ENCODE measurements around the gene REEP3.
"Not testable (repeated sequence)": the region's sequence is repeated elsewhere in the genome, so short reads cannot be mapped to it uniquely, and the experiment has no call there.

Gene REEP3

DNA sequence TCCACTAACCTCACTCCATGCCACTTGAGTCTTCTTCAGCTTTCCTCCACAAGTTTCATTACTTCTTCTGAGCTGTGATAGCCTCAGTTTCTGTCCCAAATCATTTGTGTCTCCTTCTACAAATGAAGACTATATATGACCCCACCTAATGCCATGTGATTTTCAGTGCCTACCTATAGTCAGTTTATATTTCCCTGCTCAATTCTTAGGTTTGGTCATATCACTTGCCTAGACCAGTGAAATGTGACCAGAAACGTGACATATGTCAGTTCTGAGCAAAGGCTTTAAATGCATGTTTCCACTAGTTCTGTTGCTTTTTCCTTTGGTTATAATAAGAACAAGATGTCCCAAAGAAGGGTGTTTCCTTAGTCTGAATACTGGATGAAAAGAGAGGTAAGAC lies 24.6 kb upstream of the REEP3 start:
- no peak for ATAC-seq
- TF ChIP-seq ZNF565 (CRISPR knock-in tag; conservative IDR thresholded peaks at IDR 0.05; ENCODE audit: low read depth) = no peak
- TF ChIP-seq POU6F1 (CRISPR knock-in tag; IDR thresholded peaks at IDR 0.05; ENCODE audit: borderline replicate concordance, low read depth) = no peak
- no peak for TF ChIP-seq GLIS3 (CRISPR knock-in tag; IDR thresholded peaks at IDR 0.05)
- TF ChIP-seq ZFP30 (CRISPR knock-in tag; IDR thresholded peaks at IDR 0.05) = no peak
- TF ChIP-seq ZNF70 (CRISPR knock-in tag; IDR thresholded peaks at IDR 0.05) = no peak
- TF ChIP-seq ESRRG (CRISPR knock-in tag; IDR thresholded peaks at IDR 0.05) = no peak
- no peak for TF ChIP-seq ZNF8 (CRISPR knock-in tag; IDR thresholded peaks at IDR 0.05)
- TF ChIP-seq ARNTL (CRISPR knock-in tag; IDR thresholded peaks at IDR 0.05; ENCODE audit: borderline replicate concordance, low read depth) = no peak
- no peak for TF ChIP-seq ZFP3 (CRISPR knock-in tag; IDR thresholded peaks at IDR 0.05)
- TF ChIP-seq SNAI2 (CRISPR knock-in tag; IDR thresholded peaks at IDR 0.05) = no peak
- TF ChIP-seq CSRNP3 (CRISPR knock-in tag; IDR thresholded peaks at IDR 0.05) = no peak
- TF ChIP-seq PPARA (CRISPR knock-in tag; IDR thresholded peaks at IDR 0.05; ENCODE audit: borderline replicate concordance) = no peak
- TF ChIP-seq TCF4 (CRISPR knock-in tag; IDR thresholded peaks at IDR 0.05; ENCODE audit: borderline replicate concordance) = no peak
- TF ChIP-seq, protein P1, sequence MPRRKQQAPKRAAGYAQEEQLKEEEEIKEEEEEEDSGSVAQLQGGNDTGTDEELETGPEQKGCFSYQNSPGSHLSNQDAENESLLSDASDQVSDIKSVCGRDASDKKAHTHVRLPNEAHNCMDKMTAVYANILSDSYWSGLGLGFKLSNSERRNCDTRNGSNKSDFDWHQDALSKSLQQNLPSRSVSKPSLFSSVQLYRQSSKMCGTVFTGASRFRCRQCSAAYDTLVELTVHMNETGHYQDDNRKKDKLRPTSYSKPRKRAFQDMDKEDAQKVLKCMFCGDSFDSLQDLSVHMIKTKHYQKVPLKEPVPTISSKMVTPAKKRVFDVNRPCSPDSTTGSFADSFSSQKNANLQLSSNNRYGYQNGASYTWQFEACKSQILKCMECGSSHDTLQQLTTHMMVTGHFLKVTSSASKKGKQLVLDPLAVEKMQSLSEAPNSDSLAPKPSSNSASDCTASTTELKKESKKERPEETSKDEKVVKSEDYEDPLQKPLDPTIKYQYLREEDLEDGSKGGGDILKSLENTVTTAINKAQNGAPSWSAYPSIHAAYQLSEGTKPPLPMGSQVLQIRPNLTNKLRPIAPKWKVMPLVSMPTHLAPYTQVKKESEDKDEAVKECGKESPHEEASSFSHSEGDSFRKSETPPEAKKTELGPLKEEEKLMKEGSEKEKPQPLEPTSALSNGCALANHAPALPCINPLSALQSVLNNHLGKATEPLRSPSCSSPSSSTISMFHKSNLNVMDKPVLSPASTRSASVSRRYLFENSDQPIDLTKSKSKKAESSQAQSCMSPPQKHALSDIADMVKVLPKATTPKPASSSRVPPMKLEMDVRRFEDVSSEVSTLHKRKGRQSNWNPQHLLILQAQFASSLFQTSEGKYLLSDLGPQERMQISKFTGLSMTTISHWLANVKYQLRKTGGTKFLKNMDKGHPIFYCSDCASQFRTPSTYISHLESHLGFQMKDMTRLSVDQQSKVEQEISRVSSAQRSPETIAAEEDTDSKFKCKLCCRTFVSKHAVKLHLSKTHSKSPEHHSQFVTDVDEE (CRISPR knock-in tag; IDR thresholded peaks at IDR 0.05) = no peak
- TF ChIP-seq ISL1 (CRISPR knock-in tag; IDR thresholded peaks at IDR 0.05) = no peak
- TF ChIP-seq TOX (CRISPR knock-in tag; IDR thresholded peaks at IDR 0.05; ENCODE audit: borderline replicate concordance) = no peak
- no peak for TF ChIP-seq ZC3H10 (CRISPR knock-in tag; IDR thresholded peaks at IDR 0.05)
- TF ChIP-seq, protein P2, sequence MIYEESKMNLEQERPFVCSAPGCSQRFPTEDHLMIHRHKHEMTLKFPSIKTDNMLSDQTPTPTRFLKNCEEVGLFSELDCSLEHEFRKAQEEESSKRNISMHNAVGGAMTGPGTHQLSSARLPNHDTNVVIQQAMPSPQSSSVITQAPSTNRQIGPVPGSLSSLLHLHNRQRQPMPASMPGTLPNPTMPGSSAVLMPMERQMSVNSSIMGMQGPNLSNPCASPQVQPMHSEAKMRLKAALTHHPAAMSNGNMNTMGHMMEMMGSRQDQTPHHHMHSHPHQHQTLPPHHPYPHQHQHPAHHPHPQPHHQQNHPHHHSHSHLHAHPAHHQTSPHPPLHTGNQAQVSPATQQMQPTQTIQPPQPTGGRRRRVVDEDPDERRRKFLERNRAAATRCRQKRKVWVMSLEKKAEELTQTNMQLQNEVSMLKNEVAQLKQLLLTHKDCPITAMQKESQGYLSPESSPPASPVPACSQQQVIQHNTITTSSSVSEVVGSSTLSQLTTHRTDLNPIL (CRISPR knock-in tag; IDR thresholded peaks at IDR 0.05; ENCODE audit: low read depth) = no peak
- TF ChIP-seq CSDC2 (CRISPR knock-in tag; IDR thresholded peaks at IDR 0.05) = no peak
- no peak for TF ChIP-seq RARB (CRISPR knock-in tag; IDR thresholded peaks at IDR 0.05)

GRCh38 chr10:63497321-63497720 lies 23.9 kb upstream of the REEP3 start:
- no peak for TF ChIP-seq OSR1 (CRISPR knock-in tag; IDR thresholded peaks at IDR 0.05)
- TF ChIP-seq CSRNP3 (CRISPR knock-in tag; IDR thresholded peaks at IDR 0.05) = no peak
- no peak for ATAC-seq

- TF ChIP-seq ISL1 (CRISPR knock-in tag; IDR thresholded peaks at IDR 0.05) = no peak
- no peak for TF ChIP-seq PPARA (CRISPR knock-in tag; IDR thresholded peaks at IDR 0.05; ENCODE audit: borderline replicate concordance)
- no peak for TF ChIP-seq RARB (CRISPR knock-in tag; IDR thresholded peaks at IDR 0.05)
- TF ChIP-seq TCF4 (CRISPR knock-in tag; IDR thresholded peaks at IDR 0.05; ENCODE audit: borderline replicate concordance) = no peak
- no peak for TF ChIP-seq ARNTL (CRISPR knock-in tag; IDR thresholded peaks at IDR 0.05; ENCODE audit: borderline replicate concordance, low read depth)
- TF ChIP-seq SNAI2 (CRISPR knock-in tag; IDR thresholded peaks at IDR 0.05) = no peak
- TF ChIP-seq, protein P3, sequence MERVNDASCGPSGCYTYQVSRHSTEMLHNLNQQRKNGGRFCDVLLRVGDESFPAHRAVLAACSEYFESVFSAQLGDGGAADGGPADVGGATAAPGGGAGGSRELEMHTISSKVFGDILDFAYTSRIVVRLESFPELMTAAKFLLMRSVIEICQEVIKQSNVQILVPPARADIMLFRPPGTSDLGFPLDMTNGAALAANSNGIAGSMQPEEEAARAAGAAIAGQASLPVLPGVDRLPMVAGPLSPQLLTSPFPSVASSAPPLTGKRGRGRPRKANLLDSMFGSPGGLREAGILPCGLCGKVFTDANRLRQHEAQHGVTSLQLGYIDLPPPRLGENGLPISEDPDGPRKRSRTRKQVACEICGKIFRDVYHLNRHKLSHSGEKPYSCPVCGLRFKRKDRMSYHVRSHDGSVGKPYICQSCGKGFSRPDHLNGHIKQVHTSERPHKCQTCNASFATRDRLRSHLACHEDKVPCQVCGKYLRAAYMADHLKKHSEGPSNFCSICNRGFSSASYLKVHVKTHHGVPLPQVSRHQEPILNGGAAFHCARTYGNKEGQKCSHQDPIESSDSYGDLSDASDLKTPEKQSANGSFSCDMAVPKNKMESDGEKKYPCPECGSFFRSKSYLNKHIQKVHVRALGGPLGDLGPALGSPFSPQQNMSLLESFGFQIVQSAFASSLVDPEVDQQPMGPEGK (CRISPR knock-in tag; IDR thresholded peaks at IDR 0.05; ENCODE audit: borderline replicate concordance) = no peak
- no peak for TF ChIP-seq ZNF70 (CRISPR knock-in tag; IDR thresholded peaks at IDR 0.05)
- no peak for TF ChIP-seq TOX (CRISPR knock-in tag; IDR thresholded peaks at IDR 0.05; ENCODE audit: borderline replicate concordance)
- no peak for TF ChIP-seq ZNF8 (CRISPR knock-in tag; IDR thresholded peaks at IDR 0.05)
- TF ChIP-seq ZNF565 (CRISPR knock-in tag; conservative IDR thresholded peaks at IDR 0.05; ENCODE audit: low read depth) = no peak
- TF ChIP-seq BACH2 (CRISPR knock-in tag; IDR thresholded peaks at IDR 0.05; ENCODE audit: borderline replicate concordance) = no peak
- no peak for TF ChIP-seq ESRRG (CRISPR knock-in tag; IDR thresholded peaks at IDR 0.05)
- TF ChIP-seq OSR1 (CRISPR knock-in tag; IDR thresholded peaks at IDR 0.05) = no peak
- no peak for TF ChIP-seq CSDC2 (CRISPR knock-in tag; IDR thresholded peaks at IDR 0.05)
- no peak for TF ChIP-seq ZC3H10 (CRISPR knock-in tag; IDR thresholded peaks at IDR 0.05)
- no peak for TF ChIP-seq ZFP30 (CRISPR knock-in tag; IDR thresholded peaks at IDR 0.05)
- ATAC-seq = no peak
Observed at GRCh38 chr10:63498665-63499064, 22.5 kb upstream of the REEP3 start.

GRCh38 chr10:63500551-63500950 lies 20.6 kb upstream of the REEP3 start:
- ATAC-seq = not testable (repeated sequence)

Measured in SK-N-SH treated with all-trans-retinoic acid at 6 μM for 48 hours (cell line).